H9 (cell line): ENCODE results near the gene LHX4. TPM values are rescaled to one million over a fixed set of nuclear protein-coding genes. Genes with fewer than 3 reads are reported as not detected.

ENCODE experiments used
- DNase-seq: peaks from one replicate; pipeline ENCODE4 v3.0.0-alpha.2; 2017
- H2AFZ ChIP-seq: one replicate; pipeline ENCODE4 v1.6.1; 2013; ENCODE audit warnings: mild to moderate bottlenecking, low read length, control low read depth, moderate library complexity
- H2AK5ac ChIP-seq: 2 replicates; pipeline ENCODE4 v1.6.1; 2013; ENCODE audit warnings: low read length, control low read depth, mixed read lengths; ENCODE audit not compliant: insufficient read length
- H2BK120ac ChIP-seq: one replicate; pipeline ENCODE4 v1.6.1; 2013; ENCODE audit warnings: low read depth, mild to moderate bottlenecking, low read length, control low read depth, inconsistent platforms; ENCODE audit not compliant: poor library complexity, severe bottlenecking
- H2BK12ac ChIP-seq: 2 replicates; pipeline ENCODE4 v1.6.1; 2013; ENCODE audit warnings: low read length, control low read depth, mixed read lengths, low read depth; ENCODE audit not compliant: insufficient read length
- H2BK15ac ChIP-seq: 2 replicates; pipeline ENCODE4 v1.6.1; 2013; ENCODE audit warnings: low read depth, low read length, control low read depth
- H2BK20ac ChIP-seq: one replicate; pipeline ENCODE4 v1.6.1; 2013; ENCODE audit warnings: low read depth, mild to moderate bottlenecking, low read length, control low read depth, inconsistent platforms; ENCODE audit not compliant: poor library complexity, severe bottlenecking
- H2BK5ac ChIP-seq: 2 replicates; pipeline ENCODE4 v1.6.1; 2013; ENCODE audit warnings: low read length, control low read depth, mixed read lengths; ENCODE audit not compliant: insufficient read length
- H3K14ac ChIP-seq: 2 replicates; pipeline ENCODE4 v1.6.1; 2013; ENCODE audit warnings: low read length, control low read depth; ENCODE audit not compliant: insufficient read depth
- H3K18ac ChIP-seq: 2 replicates; pipeline ENCODE4 v1.6.1; 2013; ENCODE audit warnings: low read depth, mild to moderate bottlenecking, mixed read lengths, low read length, control low read depth; ENCODE audit not compliant: insufficient read length
- H3K23ac ChIP-seq: 2 replicates; pipeline ENCODE4 v1.6.1; 2013; ENCODE audit warnings: low read length, control low read depth, mixed read lengths, low read depth; ENCODE audit not compliant: insufficient read length
- H3K23me2 ChIP-seq: 2 replicates; pipeline ENCODE4 v1.6.1; 2013; ENCODE audit warnings: low read depth, mild to moderate bottlenecking, mixed read lengths, low read length, control low read depth; ENCODE audit not compliant: insufficient read length, poor library complexity, severe bottlenecking
- H3K27ac ChIP-seq: 2 replicates; pipeline ENCODE4 v1.5.1; 2013; ENCODE audit warnings: low read length, control low read depth, mixed read lengths, low read depth; ENCODE audit not compliant: insufficient read length
- H3K27me3 ChIP-seq: 2 replicates; pipeline ENCODE4 v1.6.1; 2013; ENCODE audit warnings: low read length, control low read depth, inconsistent platforms; ENCODE audit not compliant: insufficient read depth
- H3K4ac ChIP-seq: 2 replicates; pipeline ENCODE4 v1.6.1; 2013; ENCODE audit warnings: low read depth, mild to moderate bottlenecking, control low read depth, inconsistent platforms, low read length, moderate library complexity
- H3K4me1 ChIP-seq: 2 replicates; pipeline ENCODE4 v1.6.1; 2013; ENCODE audit warnings: low read length, control low read depth, inconsistent platforms; ENCODE audit not compliant: insufficient read depth
- H3K4me2 ChIP-seq: 2 replicates; pipeline ENCODE4 v1.6.1; 2013; ENCODE audit warnings: low read length, control low read depth, mixed read lengths; ENCODE audit not compliant: insufficient read length, insufficient read depth
- H3K56ac ChIP-seq: 2 replicates; pipeline ENCODE4 v1.6.1; 2013; ENCODE audit warnings: low read depth, mild to moderate bottlenecking, mixed read lengths, low read length, control low read depth; ENCODE audit not compliant: insufficient read length
- H3K79me1 ChIP-seq: 2 replicates; pipeline ENCODE4 v1.6.1; 2013; ENCODE audit warnings: low read depth, mild to moderate bottlenecking, moderate library complexity, low read length, control low read depth, inconsistent platforms; ENCODE audit not compliant: insufficient read depth, poor library complexity, severe bottlenecking
- H3K79me2 ChIP-seq: 2 replicates; pipeline ENCODE4 v1.6.1; 2013; ENCODE audit warnings: low read length, control low read depth, inconsistent platforms; ENCODE audit not compliant: insufficient read depth
- H3K9ac ChIP-seq: 2 replicates; pipeline ENCODE4 v1.6.1; 2013; ENCODE audit warnings: low read length, control low read depth, mixed read lengths; ENCODE audit not compliant: insufficient read length; ENCODE audit errors: extremely low read depth
- H3K9me3 ChIP-seq: one replicate; pipeline ENCODE4 v1.6.1; 2013; ENCODE audit warnings: low read depth, low read length, inconsistent platforms; ENCODE audit not compliant: control insufficient read depth
- H3T11ph ChIP-seq: one replicate; pipeline ENCODE4 v1.6.1; 2013; ENCODE audit warnings: mild to moderate bottlenecking, low read length, control low read depth, inconsistent platforms
- H4K20me1 ChIP-seq: one replicate; pipeline ENCODE4 v1.6.1; 2013; ENCODE audit not compliant: control insufficient read depth, insufficient read length, insufficient read depth
- H4K5ac ChIP-seq: 2 replicates; pipeline ENCODE4 v1.6.1; 2013; ENCODE audit warnings: low read depth, mild to moderate bottlenecking, mixed read lengths, low read length, control low read depth; ENCODE audit not compliant: insufficient read length
- H4K8ac ChIP-seq: replicated peaks from 2 replicates; pipeline ENCODE4 v1.6.1; 2013; ENCODE audit warnings: low read length, control low read depth, mixed read lengths, low read depth; ENCODE audit not compliant: insufficient read length
- H4K91ac ChIP-seq: 2 replicates; pipeline ENCODE4 v1.6.1; 2013; ENCODE audit warnings: low read depth, mild to moderate bottlenecking, moderate library complexity, mixed read lengths, low read length, control low read depth; ENCODE audit not compliant: insufficient read length
- H3K27ac Mint-ChIP-seq, 3 experiments: 2 replicates in 2 of 3; 3 replicates in 1 of 3; pipeline ENCODE4 v1.8.0; 2020 to 2021; ENCODE audit warnings: mixed read lengths in 3 of 3, mild to moderate bottlenecking in 1 of 3, moderate library complexity in 1 of 3
- H3K27me3 Mint-ChIP-seq: 2 replicates; pipeline ENCODE4 v1.8.0; 2021; ENCODE audit warnings: low read depth, mild to moderate bottlenecking, moderate library complexity, mixed read lengths
- H3K36me3 Mint-ChIP-seq, 3 experiments: 2 replicates in 2 of 3; 3 replicates in 1 of 3; pipeline ENCODE4 v1.8.0; 2020 to 2021; ENCODE audit warnings: low read depth in 3 of 3, mixed read lengths in 3 of 3; ENCODE audit not compliant: insufficient read depth in 1 of 3
- H3K4me1 Mint-ChIP-seq, 2 experiments: 2 replicates each; pipeline ENCODE4 v1.8.0; 2020; ENCODE audit warnings: mixed read lengths in 2 of 2
- H3K4me3 Mint-ChIP-seq, 2 experiments: 2 replicates in 1 of 2; 3 replicates in 1 of 2; pipeline ENCODE4 v1.8.0; 2020 to 2021; ENCODE audit warnings: mild to moderate bottlenecking in 2 of 2, mixed read lengths in 2 of 2, moderate library complexity in 1 of 2
- H3K9me3 Mint-ChIP-seq, 2 experiments: 2 replicates in 1 of 2; 3 replicates in 1 of 2; pipeline ENCODE4 v1.8.0; 2020; ENCODE audit warnings: mild to moderate bottlenecking in 2 of 2, mixed read lengths in 2 of 2, moderate library complexity in 1 of 2
- CTCF ChIP-seq: fragments of 200-600 bp; sonication (generic); conservative IDR thresholded peaks from 3 replicates; pipeline ENCODE4 v1.8.0; 2021; ENCODE audit warnings: antibody characterized with exemption, mild to moderate bottlenecking
- WGBS: extraction: QIAGEN DNeasy Blood & Tissue Kit; methylation state at CpG from one replicate; pipeline ENCODE4 v1.1.7; 2013; ENCODE audit warnings: missing lambda C conversion rate, low lambda C conversion rate, mixed read lengths; ENCODE audit not compliant: insufficient read length; ENCODE audit errors: extremely low coverage; 5-methylcytosine and 5-hydroxymethylcytosine counted together
- total RNA-seq: library from RNA; stranded (reverse); gene quantifications from 2 replicates; pipeline ENCODE4 v1.2.1, GENCODE V29; 2021

LHX4 gene
- total RNA-seq, 1 experiment from 2014 or later = 1.9 TPM

GRCh38 chr1:180267761-180268555 is 37.9 kb downstream of the LHX4 start:
- Histone ChIP-seq H2BK20ac (no peak overlapping the region), H3K79me2 (no peaks in the 10 kb centered on the region), H3K4me2 (no peak overlapping the region), H3T11ph (no peak overlapping the region), H3K4me1 (peaks cover 8% of the 10 kb centered on the region; the same call in 1 of the 2 replicates), H2BK120ac (no peak overlapping the region), H3K23ac (no peak overlapping the region), H4K91ac (no peak overlapping the region), H3K79me1 (no peaks in the 10 kb centered on the region), H3K9me3 (no peaks in the 10 kb centered on the region), H2AFZ (no peak overlapping the region), H3K18ac (no peak overlapping the region), H2BK12ac (no peak overlapping the region), H3K4ac (no peak overlapping the region), H2BK15ac (no peak overlapping the region), H3K9ac (no peak overlapping the region), H3K56ac (no peak overlapping the region), H4K5ac (no peak overlapping the region), H2BK5ac (no peak overlapping the region), H3K23me2 (no peaks in the 10 kb centered on the region), H3K14ac (no peak overlapping the region), H4K8ac (no peak overlapping the region), H2AK5ac (no peak overlapping the region), H3K27me3 (no peaks in the 10 kb centered on the region), H4K20me1 (no peaks in the 10 kb centered on the region), H3K27ac (no peak overlapping the region)
- WGBS = no CpG with 5 or more reads among the region's 5 CpGs
- Mint-ChIP-seq H3K9me3 (no peaks in the 10 kb centered on the region), H3K27me3 (peaks cover 7% of the 10 kb centered on the region), H3K4me3 (no peak overlapping the region), H3K27ac (peak overlapping the region in 2 of 3 experiments; percentile 1 to 12; a peak in 2 of 7 replicates), H3K36me3 (peaks cover 2 to 8% (median 5%) of the 10 kb centered on the region in 3 experiments; a peak in 3 of 7 replicates), H3K4me1 (peaks cover 62 to 75% of the 10 kb centered on the region in 2 experiments)
- DNase-seq = peak; percentile 17
- TF ChIP-seq CTCF = no peak
